Measurements from ENCODE around the gene LGR4.

DNA sequence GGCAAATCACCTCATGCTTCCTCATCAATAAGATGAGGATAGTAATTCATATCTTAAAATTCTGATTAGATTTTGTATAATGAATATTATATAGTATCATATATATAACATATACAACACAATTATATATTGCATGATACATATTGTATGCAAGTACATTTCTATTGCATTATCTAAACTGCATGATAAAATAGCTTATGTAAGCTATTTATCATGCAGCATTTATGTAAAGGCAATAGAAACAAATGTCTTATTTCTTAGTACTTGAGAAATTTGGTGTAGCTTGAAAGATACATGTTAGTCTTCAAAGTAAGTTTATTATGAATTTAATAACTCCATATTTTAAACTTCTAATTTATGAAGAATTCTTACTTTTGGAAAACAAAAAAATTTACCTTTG is 28.5 kb upstream of the LGR4 start:
- no peak for TF ChIP-seq EZH2 (IDR thresholded peaks at IDR 0.05; ENCODE audit: borderline replicate concordance, insufficient read depth, low read depth, low read length, poor library complexity, severe bottlenecking)
- TF ChIP-seq, protein P1, sequence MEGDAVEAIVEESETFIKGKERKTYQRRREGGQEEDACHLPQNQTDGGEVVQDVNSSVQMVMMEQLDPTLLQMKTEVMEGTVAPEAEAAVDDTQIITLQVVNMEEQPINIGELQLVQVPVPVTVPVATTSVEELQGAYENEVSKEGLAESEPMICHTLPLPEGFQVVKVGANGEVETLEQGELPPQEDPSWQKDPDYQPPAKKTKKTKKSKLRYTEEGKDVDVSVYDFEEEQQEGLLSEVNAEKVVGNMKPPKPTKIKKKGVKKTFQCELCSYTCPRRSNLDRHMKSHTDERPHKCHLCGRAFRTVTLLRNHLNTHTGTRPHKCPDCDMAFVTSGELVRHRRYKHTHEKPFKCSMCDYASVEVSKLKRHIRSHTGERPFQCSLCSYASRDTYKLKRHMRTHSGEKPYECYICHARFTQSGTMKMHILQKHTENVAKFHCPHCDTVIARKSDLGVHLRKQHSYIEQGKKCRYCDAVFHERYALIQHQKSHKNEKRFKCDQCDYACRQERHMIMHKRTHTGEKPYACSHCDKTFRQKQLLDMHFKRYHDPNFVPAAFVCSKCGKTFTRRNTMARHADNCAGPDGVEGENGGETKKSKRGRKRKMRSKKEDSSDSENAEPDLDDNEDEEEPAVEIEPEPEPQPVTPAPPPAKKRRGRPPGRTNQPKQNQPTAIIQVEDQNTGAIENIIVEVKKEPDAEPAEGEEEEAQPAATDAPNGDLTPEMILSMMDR (IDR thresholded peaks at IDR 0.05), result no peak
